A673 (cell line): Measurements from ENCODE around the gene LINC01488. TPM values are rescaled to one million over a fixed set of nuclear protein-coding genes. Genes with fewer than 3 reads are reported as not detected.

Experiments
- BruUV-seq: library from RNA; stranded (reverse); fragments of 400-500 nt; replicated peaks from 2 replicates; lab custom pipeline; 2021; lab: Mats Ljungman, UMichigan
- CTCF ChIA-PET: fragments of 300-600 bp; sonication (Branson Sonifier 250); formaldehyde crosslinking; loops from one replicate; lab custom pipeline; 2022; ENCODE audit warnings: antibody characterized with exemption; lab: Charles Lee
- POLR2A ChIA-PET: fragments of 300-600 bp; sonication (Branson Sonifier 250); formaldehyde crosslinking; loops from one replicate; lab custom pipeline; 2022; ENCODE audit warnings: antibody characterized with exemption; ENCODE audit not compliant: low non-redundant PET; lab: Charles Lee
- DNase-seq: peaks from one replicate; pipeline ENCODE4 v3.0.0-alpha.2; 2015; ENCODE audit warnings: low spot score
- H3K27ac ChIP-seq: fragments of 200-600 bp; sonication (generic); 2 replicates; pipeline ENCODE4 v1.5.1; 2016; ENCODE audit warnings: mixed run types, low read depth, mild to moderate bottlenecking, mixed read lengths, antibody characterized with exemption, low read length; ENCODE audit not compliant: poor library complexity, severe bottlenecking
- H3K27me3 ChIP-seq: fragments of 200-600 bp; sonication (generic); replicated peaks from 2 replicates; pipeline ENCODE4 v1.6.1; 2017; ENCODE audit warnings: mixed run types, low read depth, mild to moderate bottlenecking, mixed read lengths, antibody characterized with exemption, low read length; ENCODE audit not compliant: insufficient read depth, poor library complexity
- H3K36me3 ChIP-seq: fragments of 200-600 bp; sonication (generic); 2 replicates; pipeline ENCODE4 v1.6.1; 2016; ENCODE audit warnings: mixed run types, mild to moderate bottlenecking, mixed read lengths, antibody characterized with exemption, low read length; ENCODE audit not compliant: insufficient read depth, poor library complexity, severe bottlenecking
- H3K4me1 ChIP-seq: fragments of 200-600 bp; sonication (generic); 2 replicates; pipeline ENCODE4 v1.6.1; 2017; ENCODE audit warnings: mixed run types, mild to moderate bottlenecking, mixed read lengths, antibody characterized with exemption, low read length; ENCODE audit not compliant: insufficient read depth, poor library complexity, severe bottlenecking
- H3K4me3 ChIP-seq: fragments of 200-600 bp; sonication (generic); 2 replicates; pipeline ENCODE4 v1.5.1; 2016; ENCODE audit warnings: low read depth, mixed run types, mild to moderate bottlenecking, mixed read lengths, low read length; ENCODE audit not compliant: poor library complexity, severe bottlenecking
- H3K9me3 ChIP-seq: fragments of 200-600 bp; sonication (generic); 2 replicates; pipeline ENCODE4 v1.6.1; 2016; ENCODE audit warnings: mixed run types, low read depth, mild to moderate bottlenecking, mixed read lengths, antibody characterized with exemption, low read length; ENCODE audit not compliant: poor library complexity, severe bottlenecking
- CTCF ChIP-seq: fragments of 300-800, 200-600 bp; sonication (generic); conservative IDR thresholded peaks from 2 replicates; pipeline ENCODE4 v1.5.1; 2017; ENCODE audit warnings: low read depth, mild to moderate bottlenecking, antibody characterized with exemption, low read length, moderate library complexity, mixed read lengths
- EZH2 ChIP-seq: fragments of 200-600 bp; sonication (generic); IDR thresholded peaks from 2 replicates; pipeline ENCODE4 v1.6.1; 2017; ENCODE audit warnings: borderline replicate concordance, low read depth, mild to moderate bottlenecking, mixed read lengths, antibody characterized with exemption, low read length; ENCODE audit not compliant: poor library complexity, severe bottlenecking
- intact Hi-C: fragments of 100-400 bp; cut with micrococcal nuclease; formaldehyde crosslinking; loops from one replicate; pipeline ENCODE4 v1.10.0; 2022; ENCODE audit not compliant: unreplicated experiment
- total RNA-seq: library from RNA; stranded (reverse); gene quantifications from 2 replicates; pipeline ENCODE4 v1.2.3, GENCODE V29; 2021

LINC01488 gene
- total RNA-seq, 1 experiment from 2014 or later: not detected

- no peak for DNase-seq
- ChIA-PET CTCF (no interaction called here), POLR2A (no interaction called here)
- intact Hi-C loops: no loop called here
- Histone ChIP-seq H3K4me3 (no peak overlapping the region), H3K4me1 (no peaks in the 10 kb centered on the region), H3K27ac (no peak overlapping the region), H3K27me3 (no peaks in the 10 kb centered on the region), H3K36me3 (no peaks in the 10 kb centered on the region), H3K9me3 (no peaks in the 10 kb centered on the region)
- BruUV-seq: no TSS peak
- TF ChIP-seq EZH2 (no peak), CTCF (no peak)
Observed at GRCh38 chr11:69473276-69473845, 8.1 kb upstream of the LINC01488 start.

GRCh38 chr11:69474736-69475135 is 6.7 kb upstream of the LINC01488 start:
- intact Hi-C loops: no loop called here
- Histone ChIP-seq H3K4me3 (no peak overlapping the region), H3K27me3 (no peaks in the 10 kb centered on the region), H3K4me1 (no peaks in the 10 kb centered on the region), H3K36me3 (no peaks in the 10 kb centered on the region), H3K9me3 (no peaks in the 10 kb centered on the region), H3K27ac (no peak overlapping the region)
- TF ChIP-seq CTCF (no peak), EZH2 (no peak)
- CTCF ChIA-PET: no interaction called here
- BruUV-seq: no TSS peak
- POLR2A ChIA-PET: no interaction called here
- no peak for DNase-seq

GRCh38 chr11:69475141-69475865 is 6.2 kb upstream of the LINC01488 start:
- CTCF ChIA-PET: no interaction called here
- intact Hi-C loops: no loop called here
- DNase-seq: no peak
- no peak for TF ChIP-seq CTCF
- no peak for TF ChIP-seq EZH2
- Histone ChIP-seq H3K36me3 (no peaks in the 10 kb centered on the region), H3K27me3 (no peaks in the 10 kb centered on the region), H3K9me3 (no peaks in the 10 kb centered on the region), H3K27ac (no peak overlapping the region), H3K4me3 (no peak overlapping the region), H3K4me1 (no peaks in the 10 kb centered on the region)
- POLR2A ChIA-PET: no interaction called here
- no TSS peak for BruUV-seq
